Hematopoietic multipotent progenitor cell (in vitro differentiated cells): Measurements from ENCODE around the gene BTN3A1. TPM values are rescaled to one million over a fixed set of nuclear protein-coding genes. Genes with fewer than 3 reads are reported as not detected.
"Not testable (repeated sequence)": the region's sequence is repeated elsewhere in the genome, so short reads cannot be mapped to it uniquely, and the experiment has no call there.

Experiments
- DNase-seq, 3 donors: peaks; one replicate each; pipeline ENCODE4 v3.0.0-alpha.2; 2011 to 2015; ENCODE audit warnings: low read depth in 2 of 3, low spot score in 2 of 3
- total RNA-seq: library from RNA; depleted of rRNA; stranded (reverse); fragments of >200 nt; gene quantifications from one replicate; pipeline ENCODE4 v1.2.3, GENCODE V29; 2012

BTN3A1 gene
- total RNA-seq, 1 donor: 26.7 TPM

DNA sequence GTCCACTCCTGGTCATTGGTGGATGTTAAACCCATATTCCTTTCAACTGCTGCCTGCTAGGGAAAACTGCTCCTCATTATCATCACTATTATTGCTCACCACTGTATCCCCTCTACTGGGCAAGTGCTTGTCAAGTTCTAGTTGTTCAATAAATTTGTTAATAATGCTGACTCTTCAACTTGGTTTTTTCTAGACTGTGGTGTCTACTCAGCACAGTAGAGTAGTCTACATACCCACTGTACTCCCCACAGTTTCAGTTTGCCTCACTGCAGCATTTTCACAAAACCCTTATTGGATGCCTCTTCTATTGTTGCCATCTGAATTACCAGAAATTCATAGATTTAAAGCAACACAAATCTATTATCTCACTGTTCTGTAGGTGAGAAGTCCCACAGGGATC is 23.9 kb upstream of the BTN3A1 start:
- DNase-seq: not testable (repeated sequence)

DNA sequence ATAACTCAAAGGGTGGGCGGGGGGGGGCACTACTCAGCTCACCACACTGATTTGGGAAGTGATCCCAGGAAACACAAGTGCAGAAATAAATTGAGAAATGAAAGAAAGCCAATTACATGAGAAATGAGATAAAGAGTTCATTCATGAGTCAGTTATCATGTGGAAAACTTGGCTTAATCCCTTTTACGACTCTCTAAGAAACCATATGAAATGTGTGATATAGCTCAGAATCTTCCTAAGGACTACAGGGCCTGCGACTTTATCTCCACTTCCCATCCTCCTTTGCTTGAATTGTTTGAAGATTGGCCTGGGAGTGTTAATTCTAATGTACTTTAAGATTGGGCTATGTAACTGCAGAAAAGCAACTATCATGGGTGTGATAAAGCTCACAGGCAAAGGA is 22.8 kb upstream of the BTN3A1 start:
- DNase-seq: no peak

DNA sequence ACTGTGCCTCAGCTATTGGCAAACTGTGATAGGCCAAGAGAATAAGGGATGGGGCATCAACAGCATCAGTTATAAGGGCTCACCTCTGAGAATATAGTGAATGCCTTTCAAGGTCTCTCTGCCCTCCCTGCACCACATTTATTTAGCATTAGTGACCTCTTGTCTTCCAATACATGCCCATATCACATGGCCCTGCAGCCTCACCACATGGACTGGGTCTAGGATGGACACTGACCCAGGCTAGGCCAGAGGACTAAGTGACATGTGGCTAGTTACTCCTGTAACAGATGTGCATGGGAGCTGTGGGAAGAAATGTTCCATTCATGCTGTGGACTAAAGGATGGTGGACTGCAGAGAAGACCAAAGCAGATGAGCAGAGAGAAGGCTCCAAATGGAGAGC is 22.3 kb upstream of the BTN3A1 start:
- DNase-seq: no peak

DNA sequence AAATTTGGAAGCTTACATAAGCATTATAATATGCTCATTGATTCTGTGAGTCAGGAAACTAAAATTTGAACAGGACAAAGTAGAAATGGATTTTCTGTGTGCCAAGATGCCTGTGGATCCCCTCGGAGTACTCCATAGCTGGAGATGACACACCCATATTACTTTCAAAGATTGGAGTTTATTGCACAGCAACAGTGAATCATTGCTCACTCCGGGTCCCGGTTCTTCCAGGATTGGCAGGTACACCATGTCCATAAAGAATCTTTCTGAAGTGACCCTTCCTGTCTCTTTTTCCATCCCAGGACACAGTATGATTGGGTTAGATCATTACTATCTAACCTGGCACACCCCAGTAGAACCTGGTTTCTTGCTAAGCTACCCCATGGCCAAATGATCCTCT is 21.8 kb upstream of the BTN3A1 start:
- DNase-seq: no peak

DNA sequence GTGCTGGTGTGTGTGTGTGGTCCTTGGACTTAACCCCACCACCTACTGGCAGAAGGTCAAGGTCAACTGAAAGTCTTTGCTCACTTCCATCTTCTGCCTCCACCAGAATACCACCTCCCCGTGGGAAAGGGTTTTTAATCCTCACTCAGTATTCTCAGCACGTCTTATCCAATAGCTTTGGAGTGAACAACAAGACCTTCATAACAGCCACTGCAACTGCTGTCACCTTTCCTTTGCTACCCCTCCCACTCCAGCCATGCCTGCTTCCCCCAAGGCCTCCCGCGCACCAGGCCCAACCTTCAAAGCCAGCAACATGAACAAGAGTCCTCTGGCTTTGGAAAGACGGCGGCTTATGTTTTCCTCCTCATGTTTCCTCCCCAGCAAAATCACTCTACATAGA is 20.0 kb upstream of the BTN3A1 start:
- DNase-seq: no peak

DNA sequence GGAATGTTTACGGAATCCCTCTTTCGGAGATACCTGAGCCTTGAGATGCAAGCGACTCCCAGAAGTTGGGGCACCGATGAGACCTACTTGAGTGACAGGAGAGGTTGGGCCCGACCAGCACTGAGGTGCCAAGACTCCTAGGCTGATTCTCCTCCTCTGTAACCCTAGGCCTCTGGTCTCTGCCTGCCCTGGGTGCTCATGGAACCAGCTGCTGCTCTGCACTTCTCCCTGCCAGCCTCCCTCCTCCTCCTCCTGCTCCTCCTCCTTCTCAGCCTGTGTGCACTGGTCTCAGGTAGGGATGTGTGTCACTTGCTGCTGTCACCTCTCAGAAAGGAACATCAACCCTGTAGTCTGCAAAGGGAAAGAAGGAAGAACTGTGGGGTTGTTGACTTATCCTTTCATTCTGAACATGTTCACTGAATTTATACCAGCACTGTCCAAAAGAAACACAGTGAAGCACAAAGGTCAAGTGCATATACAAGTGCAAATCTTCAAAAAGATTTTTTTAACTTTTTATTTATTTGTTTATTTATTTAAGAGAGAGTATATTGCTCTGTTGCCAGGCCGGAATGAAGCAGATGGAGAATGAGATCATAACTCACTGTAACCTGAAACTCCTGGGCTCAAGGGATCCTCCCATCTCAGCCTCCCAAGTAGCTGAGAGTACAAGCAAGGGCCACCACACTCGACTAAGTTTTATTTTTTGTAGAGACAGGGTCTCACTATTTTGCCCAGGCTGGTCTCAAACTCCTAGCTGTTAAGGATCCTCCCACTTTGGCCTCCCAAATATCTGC is 18.3 kb upstream of the BTN3A1 start:
- peak in 1 of 3 donors; percentile 16 for DNase-seq

DNA sequence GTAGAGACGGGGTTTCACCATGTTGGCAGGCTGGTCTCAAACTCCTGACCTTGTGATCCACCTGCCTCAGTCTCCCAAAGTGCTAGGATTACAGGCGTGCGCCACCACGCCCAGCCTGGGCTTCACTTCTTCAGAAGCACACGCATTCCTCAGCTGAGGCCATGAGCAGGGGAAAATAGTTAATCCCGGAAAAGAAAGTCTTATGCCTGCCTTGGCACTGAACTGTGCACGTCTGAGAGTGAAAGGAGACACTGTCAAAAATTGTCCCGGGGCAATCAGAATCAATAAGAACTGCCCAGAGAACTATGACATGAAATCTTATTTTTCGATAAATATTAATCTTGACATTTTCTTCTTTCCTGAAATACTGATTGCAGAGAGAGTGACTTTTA is 16.3 kb upstream of the BTN3A1 start:
- DNase-seq: no peak

DNA sequence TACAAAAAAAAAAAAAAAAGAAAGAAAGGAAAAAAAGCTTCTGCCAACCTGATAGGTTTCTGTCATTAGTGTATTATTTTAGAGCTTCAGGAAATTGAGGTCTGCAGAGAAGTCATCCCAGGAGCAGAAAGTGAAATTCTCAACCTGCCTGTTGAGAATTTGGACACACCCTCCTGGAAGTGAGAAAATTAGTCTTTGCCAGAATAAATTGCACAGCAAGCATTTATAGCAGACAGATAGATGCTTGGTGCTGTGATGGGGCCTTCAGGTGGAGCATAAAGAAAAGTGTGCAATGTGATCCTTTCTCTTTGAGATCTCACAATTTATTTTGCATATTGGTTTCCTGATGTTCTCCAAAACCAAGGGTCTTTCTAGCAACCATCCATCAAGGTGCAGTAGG is 14.5 kb upstream of the BTN3A1 start:
- no peak for DNase-seq

DNA sequence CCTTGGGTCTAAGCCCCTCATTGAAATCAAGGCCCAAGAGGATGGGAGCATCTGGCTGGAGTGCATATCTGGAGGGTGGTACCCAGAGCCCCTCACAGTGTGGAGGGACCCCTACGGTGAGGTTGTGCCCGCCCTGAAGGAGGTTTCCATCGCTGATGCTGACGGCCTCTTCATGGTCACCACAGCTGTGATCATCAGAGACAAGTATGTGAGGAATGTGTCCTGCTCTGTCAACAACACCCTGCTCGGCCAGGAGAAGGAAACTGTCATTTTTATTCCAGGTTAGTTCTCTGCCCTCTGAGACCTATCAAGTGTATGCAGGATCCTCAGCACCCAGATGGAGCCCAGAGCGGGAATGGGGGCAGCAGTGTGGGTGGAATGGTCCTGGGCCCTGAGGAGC is 14.1 kb upstream of the BTN3A1 start:
- DNase-seq: no peak

DNA sequence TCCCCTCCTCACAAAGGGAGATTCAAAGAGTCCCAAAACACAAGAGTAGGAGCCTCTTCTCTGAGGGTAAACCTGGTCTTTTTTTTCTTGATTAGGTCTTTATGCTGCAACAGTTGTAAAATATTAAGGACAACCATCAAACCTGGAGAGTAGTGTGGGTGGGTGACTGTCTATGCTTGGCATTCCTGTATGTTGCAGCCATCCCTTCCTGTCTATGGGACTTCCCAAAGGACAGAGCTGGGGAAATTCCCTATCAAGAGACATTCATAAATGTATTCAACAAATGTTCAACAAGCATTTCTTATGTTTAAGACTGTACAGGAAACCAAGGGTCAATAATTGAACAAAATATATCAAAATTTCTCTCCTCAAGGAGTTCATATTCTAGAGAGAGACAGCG is 13.6 kb upstream of the BTN3A1 start:
- DNase-seq: no peak

DNA sequence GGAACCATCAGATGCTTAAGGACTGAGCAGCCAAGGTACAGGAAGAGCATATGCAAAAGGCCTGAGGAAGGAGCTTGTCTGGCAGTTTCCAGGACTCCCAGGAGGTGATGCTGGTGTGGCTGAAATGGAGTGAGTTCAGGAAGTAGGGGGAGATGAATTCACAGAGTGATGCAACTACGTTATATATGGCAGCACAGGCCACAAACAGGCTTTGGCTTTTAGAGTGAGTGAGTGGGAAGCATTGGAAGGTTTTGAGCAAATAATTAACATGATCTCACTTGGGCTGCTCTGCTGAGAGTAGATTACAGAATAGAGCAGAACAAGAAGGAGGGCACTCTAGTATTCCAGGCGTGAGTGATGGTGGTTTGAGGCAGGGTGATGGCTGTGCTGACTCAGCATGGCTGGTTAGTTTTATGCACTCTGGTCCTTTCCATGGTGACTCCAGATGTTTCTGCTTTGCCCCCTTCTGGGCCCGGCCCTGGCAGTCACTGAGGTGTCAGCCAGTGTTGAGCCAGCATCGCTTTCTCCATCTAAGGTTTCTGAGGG is 12.7 kb upstream of the BTN3A1 start:
- DNase-seq: peak in 1 of 3 donors; percentile 21

DNA sequence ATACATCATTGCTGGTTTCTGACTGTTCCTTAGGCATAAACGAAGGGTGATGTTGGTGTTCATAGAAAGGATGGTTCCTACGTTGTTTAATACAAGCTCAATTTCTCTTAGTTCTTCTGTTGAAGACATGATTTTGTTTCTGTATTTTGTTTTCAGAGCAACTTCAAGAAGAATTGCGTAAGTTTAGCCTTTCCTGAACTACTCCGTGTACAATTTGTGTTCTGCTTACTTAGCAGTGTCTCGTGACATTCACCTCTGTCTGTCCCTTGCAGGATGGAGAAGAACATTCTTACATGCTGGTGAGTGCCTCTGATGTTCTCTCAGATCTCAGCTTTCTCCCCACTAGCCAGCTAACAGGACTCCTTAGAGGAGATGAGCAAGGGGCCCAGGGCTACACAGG is 11.5 kb upstream of the BTN3A1 start:
- no peak for DNase-seq

DNA sequence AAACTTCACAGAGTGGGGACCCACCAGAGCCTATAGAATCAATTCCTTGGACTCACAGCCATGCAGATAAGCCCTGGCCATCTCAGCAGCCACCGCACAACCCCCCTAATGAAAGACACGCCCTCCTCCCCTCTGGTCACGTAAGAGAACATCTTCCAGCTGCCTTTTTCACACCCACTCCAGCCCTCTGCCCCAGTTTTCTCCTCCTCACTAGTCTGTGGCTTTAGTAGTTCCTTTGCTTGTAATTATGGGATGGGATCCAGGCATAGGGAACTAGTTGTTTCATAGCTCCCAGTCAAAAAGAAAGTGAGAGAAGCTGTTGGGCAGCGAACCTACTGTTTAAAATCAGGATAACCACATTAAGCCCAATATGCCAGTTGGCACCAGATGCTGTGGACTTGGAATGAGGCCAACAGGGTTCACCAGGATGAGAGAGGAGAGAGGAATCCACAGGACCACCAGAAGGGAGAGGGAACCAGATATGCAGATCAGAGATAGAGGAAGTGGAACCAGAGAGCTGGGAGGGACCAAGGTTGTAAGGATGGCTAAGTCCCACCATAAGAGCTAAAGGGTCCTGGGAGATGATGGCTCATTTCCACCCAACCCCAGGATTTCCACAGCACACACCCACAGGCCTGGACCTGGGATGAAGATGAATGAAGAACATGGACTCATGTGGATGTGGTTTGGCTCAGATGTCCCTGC is 9.0 kb upstream of the BTN3A1 start:
- DNase-seq: no peak

DNA sequence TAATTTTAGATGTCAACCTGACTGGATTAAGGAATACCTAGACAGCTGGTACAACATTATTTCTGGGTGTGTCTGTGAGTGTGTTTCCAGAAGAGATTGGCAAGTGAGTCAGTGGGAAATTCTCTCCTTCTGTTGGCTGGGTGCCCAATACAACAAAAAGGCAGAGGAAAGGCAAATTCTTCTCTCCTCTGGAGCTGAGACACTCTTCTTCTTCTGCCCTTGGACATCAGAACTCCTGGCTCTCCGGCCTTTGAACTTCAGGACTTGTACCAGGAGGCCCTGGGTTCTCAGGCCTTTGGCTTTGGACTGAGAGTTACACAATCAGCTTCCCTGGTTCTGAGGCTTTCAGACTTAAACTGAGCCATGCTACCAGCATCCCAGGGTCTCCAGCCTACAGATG is 7.8 kb upstream of the BTN3A1 start:
- DNase-seq: no peak

DNA sequence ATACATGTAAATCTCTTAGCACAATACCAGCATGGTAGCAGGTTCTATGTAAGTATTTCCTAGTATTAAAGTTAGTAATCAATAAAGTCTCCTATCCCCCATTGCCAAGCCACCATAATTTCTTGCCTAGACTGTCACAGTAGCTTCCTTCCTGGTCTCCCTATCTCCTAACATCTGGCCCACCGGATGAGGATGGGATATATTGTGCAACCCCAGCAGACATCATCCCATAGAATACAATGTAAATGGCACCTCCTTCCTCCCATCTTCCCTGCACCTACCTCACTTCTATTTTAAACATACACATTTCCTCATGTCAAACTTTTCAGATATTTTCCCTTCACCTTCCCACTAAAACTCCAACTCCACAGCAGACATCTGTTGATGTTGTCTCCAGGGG is 3.5 kb upstream of the BTN3A1 start:
- no peak for DNase-seq

DNA sequence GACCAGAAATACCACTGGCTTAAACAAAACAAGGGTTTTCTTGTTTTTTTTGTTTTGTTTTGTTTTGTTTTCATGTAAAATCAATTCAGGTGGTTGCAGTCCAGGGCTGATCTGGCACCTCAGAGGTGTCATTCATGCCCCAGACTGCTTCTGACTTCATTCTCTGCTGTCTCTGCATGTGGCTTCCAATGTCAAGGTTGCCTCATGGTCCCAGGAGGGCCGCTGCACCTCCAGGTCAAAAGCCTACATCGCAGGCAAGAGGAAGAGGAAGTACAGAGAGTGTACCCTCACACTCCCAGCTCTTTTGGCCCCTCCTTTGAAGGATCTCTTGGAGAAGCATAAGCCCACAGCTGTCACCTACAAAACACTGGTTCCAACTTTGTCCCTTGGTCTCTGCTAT is 1.4 kb upstream of the BTN3A1 start:
- DNase-seq: peak in 1 of 3 donors; percentile 19

DNA sequence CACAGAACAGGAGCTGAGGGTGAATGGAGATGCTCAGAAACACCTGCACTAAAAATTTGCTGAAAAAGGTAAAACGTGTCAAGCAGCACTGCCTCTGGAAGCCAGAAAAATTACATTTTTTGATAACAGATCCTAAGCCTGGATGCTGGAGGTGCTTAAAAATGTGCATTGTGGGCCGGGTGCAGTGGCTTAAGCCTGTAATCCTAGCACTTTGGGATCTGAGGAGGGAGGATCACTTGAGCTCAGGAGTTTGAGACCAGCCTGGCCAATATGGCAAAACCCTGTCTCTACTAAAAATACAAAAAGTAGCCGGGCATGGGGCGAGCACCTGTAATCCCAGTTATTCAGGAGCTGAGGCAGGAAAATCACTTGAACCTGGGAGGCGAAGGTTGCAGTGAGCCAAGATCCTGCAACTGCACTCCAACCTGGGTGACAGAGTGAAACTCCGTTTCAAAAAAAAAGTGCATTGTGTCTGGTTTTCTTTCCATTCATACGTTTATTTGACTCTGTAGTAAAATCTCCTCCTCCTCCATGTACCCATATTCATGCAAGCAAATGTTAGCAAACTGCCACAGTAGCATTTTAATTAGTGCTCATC is 587 bp upstream of the BTN3A1 start:
- DNase-seq: no peak

DNA sequence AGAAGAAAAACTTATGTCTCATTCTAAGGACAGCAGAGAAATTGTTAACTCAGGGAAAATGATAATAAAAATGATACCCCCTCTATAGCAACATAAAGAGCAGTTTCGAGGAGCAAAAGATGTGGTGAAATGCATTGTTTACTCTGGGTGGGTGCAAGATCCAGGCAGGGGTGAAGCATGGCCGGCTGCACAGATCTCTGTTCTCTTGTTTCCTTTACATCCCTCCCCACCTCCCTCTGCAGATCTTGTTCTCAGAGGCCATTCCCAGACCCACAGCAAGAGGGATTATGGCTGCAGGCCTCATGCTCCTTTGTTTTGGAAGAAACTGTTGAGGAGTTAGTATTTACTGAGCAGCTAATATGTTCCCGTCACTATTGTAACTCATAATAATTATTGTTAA is 1.8 kb downstream of the BTN3A1 start:
- DNase-seq: no peak

DNA sequence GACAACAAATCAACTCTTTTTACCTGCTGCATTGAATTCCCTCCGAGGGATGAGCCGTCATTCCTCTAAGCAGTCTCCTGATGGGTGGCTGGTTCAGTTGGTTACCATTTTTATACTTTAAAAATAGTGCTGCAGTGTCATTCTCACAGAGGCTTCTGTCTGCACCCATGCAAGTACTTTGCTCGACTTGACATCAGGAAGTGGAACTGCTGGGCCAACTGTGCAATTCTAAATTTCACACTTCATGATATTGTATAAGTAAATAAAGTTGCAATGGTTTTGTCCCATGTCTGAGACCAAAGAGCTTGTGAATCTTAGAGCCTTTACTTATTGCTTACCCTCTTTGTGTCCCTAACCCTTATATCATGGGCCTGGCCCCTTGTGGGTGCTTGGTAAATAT is 2.5 kb downstream of the BTN3A1 start:
- no peak for DNase-seq

DNA sequence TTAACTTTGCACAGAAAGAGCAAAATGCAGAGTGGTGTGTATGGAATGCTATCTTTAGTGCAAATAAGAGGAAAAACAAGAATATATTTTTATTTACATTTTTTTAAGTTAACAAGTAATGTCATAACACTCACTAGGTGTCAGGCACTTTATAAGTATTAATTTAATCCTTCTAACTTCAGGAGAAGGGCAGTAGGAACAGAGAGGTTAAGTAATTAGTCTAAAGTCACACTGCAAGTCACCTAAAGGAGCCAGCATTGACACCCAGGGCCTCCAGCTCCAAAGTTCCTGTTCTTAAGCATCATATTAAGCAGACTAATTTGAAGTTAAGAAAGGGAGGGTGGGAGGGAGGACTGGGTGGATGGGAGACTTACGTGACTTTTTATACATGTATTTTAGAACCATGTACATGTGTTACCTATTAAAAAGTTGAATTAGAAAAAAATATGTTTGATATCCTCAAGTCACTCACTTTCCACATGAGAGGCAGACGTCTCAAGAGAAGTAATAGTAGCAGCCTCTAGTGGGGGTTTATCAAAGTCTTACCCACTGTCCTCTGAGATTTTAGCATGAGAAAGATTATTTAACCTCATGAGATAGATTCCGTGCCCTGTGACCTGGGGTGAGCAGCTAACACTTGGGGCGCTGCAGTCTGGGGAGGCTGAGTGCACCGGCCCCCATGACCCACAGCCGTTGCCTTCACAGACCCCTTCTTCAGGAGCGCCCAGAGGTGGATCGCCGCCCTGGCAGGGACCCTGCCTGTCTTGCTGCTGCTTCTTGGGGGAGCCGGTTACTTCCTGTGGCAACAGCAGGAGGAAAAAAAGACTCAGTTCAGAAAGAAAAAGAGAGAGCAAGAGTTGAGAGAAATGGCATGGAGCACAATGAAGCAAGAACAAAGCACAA is 7.0 kb downstream of the BTN3A1 start:
- DNase-seq: no peak

DNA sequence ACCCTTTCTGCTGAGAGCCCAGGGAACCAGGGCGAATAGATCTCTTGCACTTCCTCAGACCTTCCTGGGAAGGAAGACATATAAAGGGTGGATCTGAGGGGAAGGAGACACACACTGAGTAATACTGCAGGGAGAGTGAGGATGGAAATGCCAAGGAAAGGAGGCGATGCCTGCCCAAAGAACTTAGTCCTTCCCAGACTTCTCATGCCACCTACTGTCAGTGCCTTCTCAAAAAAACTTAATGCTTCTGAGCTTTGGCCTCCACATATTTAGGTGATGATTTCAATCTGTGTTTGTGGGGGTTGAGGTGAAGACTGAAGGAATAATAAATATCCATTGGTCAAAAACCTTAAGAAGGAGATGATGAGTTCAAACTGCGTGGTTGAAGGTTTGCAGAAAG is 9.7 kb downstream of the BTN3A1 start:
- no peak for DNase-seq
